HG02870 (cell line): ENCODE measurements around the gene FOCAD.
A peak's percentile ranks its signal among the peaks of the same experiment; 100 is the strongest.
"Not testable (repeated sequence)": the region's sequence is repeated elsewhere in the genome, so short reads cannot be mapped to it uniquely, and the experiment has no call there.

Experiments
- ATAC-seq: cut with Tn5 transposase; IDR thresholded peaks from one replicate; pipeline ENCODE4 v1.9.1; 2021; ENCODE audit warnings: mild to moderate bottlenecking, moderate library complexity; ENCODE audit not compliant: unreplicated experiment

Gene FOCAD

GRCh38 chr9:20684035-20684874, at the start of gene FOCAD:
FOCAD (plus strand) TSS chr9:20684259; CDS start chr9:20715354, 31,095 bp downstream.
- peak; percentile 98 for ATAC-seq

GRCh38 chr9:20634895-20635294, 49.2 kb upstream of the FOCAD start:
- no peak for ATAC-seq

GRCh38 chr9:20636888-20637440, 47.1 kb upstream of the FOCAD start:
- ATAC-seq, result no peak

- peak; percentile 86 for ATAC-seq
These were observed 43.5 kb upstream of the FOCAD start for GRCh38 chr9:20640331-20641187.

- no peak for ATAC-seq
These were observed 42.0 kb upstream of the FOCAD start for GRCh38 chr9:20642045-20642444.

GRCh38 chr9:20643660-20644059, 40.4 kb upstream of the FOCAD start:
- ATAC-seq, result no peak

GRCh38 chr9:20646656-20647055, 37.4 kb upstream of the FOCAD start:
- no peak for ATAC-seq

GRCh38 chr9:20649381-20649780, 34.7 kb upstream of the FOCAD start:
- ATAC-seq, result no peak

- ATAC-seq, result no peak
These were observed 33.7 kb upstream of the FOCAD start for GRCh38 chr9:20650313-20650712.

GRCh38 chr9:20650750-20651299, 33.2 kb upstream of the FOCAD start:
- no peak for ATAC-seq

GRCh38 chr9:20651939-20652338, 32.1 kb upstream of the FOCAD start:
- ATAC-seq, result no peak

GRCh38 chr9:20658246-20658667, 25.8 kb upstream of the FOCAD start:
- not testable (repeated sequence) for ATAC-seq

GRCh38 chr9:20658677-20659473, 25.2 kb upstream of the FOCAD start:
- ATAC-seq, result no peak

GRCh38 chr9:20659474-20659967, 24.5 kb upstream of the FOCAD start:
- no peak for ATAC-seq

GRCh38 chr9:20662156-20662555, 21.9 kb upstream of the FOCAD start:
- no peak for ATAC-seq

- ATAC-seq, result no peak
These were observed 20.9 kb upstream of the FOCAD start for GRCh38 chr9:20663133-20663532.

- no peak for ATAC-seq
These were observed 19.6 kb upstream of the FOCAD start for GRCh38 chr9:20664501-20664900.

- no peak for ATAC-seq
These were observed 13.7 kb upstream of the FOCAD start for GRCh38 chr9:20670395-20670794.

- no peak for ATAC-seq
These were observed 12.4 kb upstream of the FOCAD start for GRCh38 chr9:20671635-20672034.

- ATAC-seq, result not testable (repeated sequence)
These were observed 10.5 kb upstream of the FOCAD start for GRCh38 chr9:20673537-20673936.
